Central memory CD4-positive, alpha-beta T cell (primary cell): ENCODE measurements around the gene TPM1.
"Not testable (repeated sequence)": the region's sequence is repeated elsewhere in the genome, so short reads cannot be mapped to it uniquely, and the experiment has no call there.

Experiments
- DNase-seq: peaks from one replicate; pipeline ENCODE4 v3.0.0; 2022
- total RNA-seq, 3 experiments: gene quantifications; one replicate each; lab custom pipeline; 2026; lab: John Stamatoyannopoulos, UW

TPM1 gene
- 7.8 to 18.2 (median 13.1) reads per million in 3 experiments for total RNA-seq

- no peak for DNase-seq
Measured at GRCh38 chr15:63041974-63042876, at the start of gene TPM1. Gene TPM1 (plus strand): TSS chr15:63042747. CDS start chr15:63042830, 83 bp downstream.

DNA sequence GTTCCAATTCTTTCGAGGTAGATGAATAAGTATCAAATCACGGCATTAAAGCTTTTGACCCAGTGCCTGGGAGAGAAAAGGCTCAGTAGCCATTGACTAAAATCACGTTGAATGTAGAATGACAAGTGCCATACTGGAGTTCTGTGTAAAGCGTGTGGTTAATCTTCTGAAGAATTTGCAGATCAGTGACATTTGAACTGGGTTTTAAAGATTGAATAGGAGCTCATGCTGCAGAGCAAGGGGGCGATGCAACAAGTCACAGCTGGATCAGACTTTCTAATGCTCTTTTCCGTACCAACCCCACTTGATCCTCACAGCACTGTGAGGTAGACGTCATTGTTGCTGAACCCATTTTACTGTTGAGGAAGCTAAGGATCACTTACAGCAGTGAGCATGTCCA is 49.5 kb upstream of the TPM1 start:
- DNase-seq: no peak

- DNase-seq: not testable (repeated sequence)
Measured at GRCh38 chr15:62993632-62994031, 48.9 kb upstream of the TPM1 start.

DNA sequence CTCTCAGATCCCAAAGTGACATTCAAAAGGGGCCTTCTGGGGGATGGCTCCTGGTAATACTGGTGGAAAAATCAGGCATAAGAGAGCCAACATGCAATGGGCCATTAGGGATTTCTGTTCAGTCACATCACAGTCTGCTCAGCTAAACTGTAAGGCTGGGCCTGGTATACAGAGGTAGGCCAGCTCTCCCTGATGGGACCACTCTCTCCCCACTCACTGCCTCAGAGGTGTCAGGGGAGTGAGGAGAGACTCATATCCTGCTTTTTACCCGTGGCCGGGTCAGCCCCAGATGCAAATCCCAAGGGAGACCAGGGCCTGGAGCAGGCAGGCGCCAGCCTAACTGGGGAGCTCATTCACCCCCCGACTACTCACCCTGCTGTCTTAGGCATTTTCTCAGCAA is 48.1 kb upstream of the TPM1 start:
- DNase-seq: no peak

- no peak for DNase-seq
Measured at GRCh38 chr15:62994975-62995681, 47.4 kb upstream of the TPM1 start.

- no peak for DNase-seq
Measured at GRCh38 chr15:62997441-62997840, 45.1 kb upstream of the TPM1 start.

DNA sequence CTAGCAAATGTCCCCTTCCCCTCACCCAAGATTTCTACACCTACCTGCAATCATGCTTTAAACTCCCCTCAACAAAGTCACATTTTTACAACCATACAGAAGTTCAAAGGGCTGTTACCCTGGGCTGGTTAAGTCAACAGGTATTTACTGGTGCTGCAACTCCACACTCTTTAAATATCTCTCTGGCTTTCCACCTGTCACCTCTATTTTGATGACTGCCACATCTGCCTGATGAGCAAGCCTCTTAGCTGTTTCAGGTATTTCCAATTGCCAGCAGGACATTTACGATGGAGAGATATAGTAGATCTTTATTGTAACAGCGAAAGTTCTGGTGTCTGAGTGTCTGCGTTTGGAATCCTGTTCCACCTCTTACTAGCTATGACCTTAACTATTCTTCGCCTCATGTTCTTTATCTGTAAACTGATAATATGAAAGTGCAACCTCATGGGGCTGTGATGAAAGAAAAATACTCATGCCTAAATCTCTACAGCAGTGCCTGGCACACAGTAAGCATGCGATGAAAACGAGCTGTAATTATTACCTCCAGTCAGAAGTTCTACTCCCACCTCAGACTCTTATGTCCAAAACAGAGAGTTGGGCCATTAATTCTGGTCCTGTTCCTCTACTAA is 44.2 kb upstream of the TPM1 start:
- no peak for DNase-seq

GRCh38 chr15:62999178-62999577 is 43.4 kb upstream of the TPM1 start:
- DNase-seq: no peak

GRCh38 chr15:62999923-63000561 is 42.5 kb upstream of the TPM1 start:
- DNase-seq: no peak

DNA sequence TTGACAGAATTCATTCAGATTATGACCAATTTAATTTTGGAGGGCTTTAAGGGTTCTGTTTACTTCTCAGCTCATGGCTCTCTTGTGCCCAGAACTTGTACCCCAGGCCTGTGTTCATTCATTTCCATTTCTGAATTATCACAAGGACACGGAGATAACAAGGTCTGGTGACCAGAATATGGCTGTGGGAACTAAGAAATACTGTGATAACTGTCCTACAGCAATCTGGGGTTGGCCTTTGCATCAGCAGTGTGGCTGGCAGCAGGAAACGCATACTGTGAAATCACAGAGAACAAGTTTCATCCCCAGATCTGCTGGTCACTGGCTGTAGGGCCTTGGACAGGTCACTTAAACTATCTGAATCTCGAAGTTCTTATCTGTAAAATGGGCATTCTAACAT is 41.8 kb upstream of the TPM1 start:
- no peak for DNase-seq

DNA sequence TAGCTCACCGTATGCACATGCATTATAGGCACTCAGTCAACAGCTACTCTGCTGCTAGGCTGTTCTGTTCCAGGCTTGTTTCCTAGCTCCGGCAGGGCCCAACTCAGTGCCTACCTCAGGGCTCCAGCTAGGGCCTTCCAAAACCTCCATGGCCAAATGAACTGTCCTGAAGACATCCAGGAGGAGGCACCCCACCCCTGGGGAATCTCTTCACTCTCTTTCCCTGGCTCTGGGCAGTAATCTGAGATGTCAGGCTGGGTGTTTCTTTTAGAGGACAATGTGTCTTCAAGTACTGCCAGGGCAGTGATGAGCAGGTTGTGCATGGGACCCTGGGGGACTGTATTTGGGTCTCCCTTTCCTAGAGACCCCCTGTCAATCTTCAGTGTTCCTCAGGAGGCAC is 38.3 kb upstream of the TPM1 start:
- no peak for DNase-seq

DNA sequence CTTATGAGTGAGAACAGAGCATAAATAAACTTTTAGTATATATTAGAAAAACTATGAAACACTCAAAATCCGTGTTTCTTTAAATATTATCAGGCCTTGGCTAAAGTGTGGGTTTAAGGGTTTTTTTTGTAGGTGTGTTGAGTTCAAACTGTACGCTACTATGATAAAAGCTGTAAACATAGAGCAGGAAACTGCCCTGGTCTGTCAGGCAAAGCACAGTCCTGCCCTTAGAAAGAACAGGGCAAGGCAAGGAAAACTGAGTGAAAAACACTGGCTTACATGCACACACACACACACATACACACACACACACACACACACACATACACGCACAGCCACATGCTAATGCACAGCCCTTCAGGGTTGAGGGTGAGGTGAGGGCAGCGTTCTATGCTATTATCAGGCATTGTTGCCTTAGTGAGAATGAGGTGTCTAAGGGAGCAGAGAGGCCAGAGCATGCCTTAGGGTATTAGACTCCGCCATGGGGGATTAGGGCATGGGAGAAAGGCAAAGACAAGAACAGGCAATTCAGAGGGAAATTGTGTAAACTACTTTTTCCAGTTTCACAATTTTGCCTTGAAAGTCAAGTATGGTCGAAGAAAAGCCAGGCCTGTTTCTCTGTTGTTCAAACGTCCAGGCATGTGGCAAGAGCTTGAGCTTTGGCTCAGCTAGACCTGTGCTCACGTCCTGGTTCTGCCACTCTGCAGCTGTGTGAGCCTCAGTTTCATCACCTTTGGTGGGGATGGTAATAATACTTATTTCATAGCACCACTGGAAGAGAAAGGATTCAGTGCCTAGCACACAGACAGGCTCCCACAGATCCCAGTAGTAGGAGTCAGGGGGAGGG is 36.3 kb upstream of the TPM1 start:
- DNase-seq: no peak

DNA sequence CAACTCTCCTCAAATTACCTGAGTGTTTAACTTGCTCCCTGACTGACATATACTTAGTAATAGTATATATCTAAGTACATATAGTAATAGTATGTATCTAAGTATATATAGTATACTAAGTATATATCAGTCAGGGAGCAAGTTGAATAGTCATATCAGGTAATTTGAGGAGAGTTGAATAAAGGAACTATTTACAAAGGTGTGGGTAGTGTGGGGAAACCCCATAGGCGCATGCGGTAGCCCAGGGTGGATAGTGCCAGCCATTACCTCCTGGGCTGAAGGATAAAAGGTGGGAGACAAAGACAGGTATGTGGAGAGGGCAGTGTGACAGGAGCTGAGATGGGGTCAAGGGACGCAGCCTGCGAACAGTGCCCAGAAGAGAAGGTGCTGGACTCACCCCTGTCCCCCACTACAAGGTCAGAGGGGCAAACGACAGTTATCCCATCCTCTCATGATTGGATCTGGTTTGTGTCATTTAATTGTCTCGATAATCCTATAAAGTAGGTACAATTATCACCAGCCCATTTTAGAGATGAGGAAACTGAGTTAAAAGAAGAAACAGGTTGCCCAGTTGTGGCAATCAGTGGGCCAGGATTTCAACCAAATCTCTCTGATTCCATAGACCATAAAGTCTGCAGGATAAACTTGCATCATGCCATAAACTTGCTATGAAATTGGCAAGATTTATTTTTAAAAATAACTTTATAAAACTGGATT is 34.1 kb upstream of the TPM1 start:
- no peak for DNase-seq

DNA sequence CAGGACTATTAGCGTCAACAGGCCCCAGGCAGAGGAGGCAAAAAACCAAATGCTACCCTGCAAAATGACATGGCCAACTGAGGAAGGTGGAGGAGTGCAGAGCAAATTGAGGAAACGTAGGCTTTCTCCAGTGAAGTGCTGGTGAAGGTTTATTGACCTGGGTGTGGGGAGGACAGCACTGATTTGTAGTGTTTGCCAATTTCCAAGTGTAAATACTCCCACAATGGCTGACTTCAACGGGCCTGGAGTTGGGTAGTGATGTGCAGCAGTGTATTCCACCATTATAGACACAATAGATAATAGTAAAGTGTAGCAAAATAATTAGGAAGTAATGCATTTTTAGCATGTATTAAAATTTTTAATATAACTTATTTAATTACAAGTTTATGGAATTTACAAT is 32.2 kb upstream of the TPM1 start:
- no peak for DNase-seq

- DNase-seq: no peak
Measured at GRCh38 chr15:63010920-63011693, 31.4 kb upstream of the TPM1 start.

- DNase-seq: no peak
Measured at GRCh38 chr15:63012444-63012843, 30.1 kb upstream of the TPM1 start.

DNA sequence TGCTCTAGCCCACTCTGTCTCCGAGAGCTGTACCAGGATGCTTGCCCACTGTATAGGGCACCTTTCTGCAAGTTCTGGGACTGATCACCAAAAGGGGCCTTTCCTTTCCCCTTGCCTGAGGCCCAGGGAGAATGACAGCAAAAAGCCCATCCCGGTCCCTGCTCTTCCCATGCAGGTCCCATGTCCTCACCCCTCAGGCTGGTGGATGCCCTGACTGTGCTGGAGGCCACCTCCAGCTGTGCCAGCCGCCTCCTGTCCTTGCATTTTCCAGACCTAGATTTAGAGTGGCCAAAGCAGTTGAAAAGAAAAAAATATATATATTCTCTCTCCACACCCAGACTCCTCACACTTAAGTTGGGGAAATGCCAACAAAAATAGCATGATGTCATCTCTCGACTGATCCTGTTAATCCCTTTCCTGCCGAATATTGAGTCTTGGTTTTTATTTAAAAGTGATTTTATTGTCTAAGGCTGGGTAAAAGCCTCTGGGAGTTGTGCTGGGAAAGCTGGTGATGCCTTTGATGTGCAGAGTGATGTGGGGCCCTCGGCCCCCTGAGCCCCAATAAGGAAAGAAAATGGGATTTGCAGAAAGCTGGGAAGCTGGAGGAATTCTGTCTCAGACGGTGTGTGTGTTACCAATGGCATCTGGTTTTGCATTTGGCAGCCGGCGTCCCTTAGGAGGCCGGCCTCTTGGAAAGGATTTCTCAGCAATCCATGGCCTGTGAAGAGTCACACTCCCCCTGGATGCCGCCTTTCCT is 29.3 kb upstream of the TPM1 start:
- DNase-seq: no peak

DNA sequence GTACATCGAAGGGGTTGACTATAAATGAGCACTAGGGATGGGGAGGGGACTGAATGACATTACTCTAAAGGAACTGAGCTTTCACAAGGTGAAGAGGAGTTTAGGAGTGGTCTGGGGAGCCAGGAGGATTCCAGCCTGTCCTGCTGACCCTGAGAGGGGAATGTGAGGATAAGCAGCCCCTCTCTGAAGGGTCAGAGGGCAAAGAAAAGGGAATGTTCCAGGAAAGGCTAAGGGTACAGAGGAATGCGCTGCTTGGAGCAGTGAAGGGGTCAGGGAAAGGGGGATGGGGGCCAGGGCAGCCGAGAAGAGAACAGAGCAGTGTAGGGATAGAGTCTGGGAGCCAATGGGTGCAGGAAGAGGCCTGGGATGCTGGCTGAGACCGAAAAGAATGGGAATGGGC is 28.0 kb upstream of the TPM1 start:
- DNase-seq: no peak

DNA sequence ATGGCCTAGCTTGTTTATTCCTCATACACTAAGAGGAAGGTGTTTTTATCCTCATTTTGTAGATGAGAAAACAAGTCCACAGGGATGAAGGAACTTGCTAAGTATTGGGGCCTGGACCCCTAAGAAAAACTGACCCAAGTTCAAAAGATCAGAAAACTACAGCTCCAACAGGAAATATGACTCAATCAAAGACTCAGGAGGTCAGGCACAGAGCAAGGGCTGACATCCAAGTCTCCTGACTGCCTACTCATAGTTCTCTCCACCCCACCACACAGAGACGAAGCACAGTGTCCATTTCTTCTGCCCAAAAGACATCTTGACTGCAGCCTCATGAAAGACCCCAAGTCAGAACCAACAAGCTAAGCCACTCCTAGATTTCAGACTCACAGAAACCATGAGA is 26.9 kb upstream of the TPM1 start:
- DNase-seq: no peak

DNA sequence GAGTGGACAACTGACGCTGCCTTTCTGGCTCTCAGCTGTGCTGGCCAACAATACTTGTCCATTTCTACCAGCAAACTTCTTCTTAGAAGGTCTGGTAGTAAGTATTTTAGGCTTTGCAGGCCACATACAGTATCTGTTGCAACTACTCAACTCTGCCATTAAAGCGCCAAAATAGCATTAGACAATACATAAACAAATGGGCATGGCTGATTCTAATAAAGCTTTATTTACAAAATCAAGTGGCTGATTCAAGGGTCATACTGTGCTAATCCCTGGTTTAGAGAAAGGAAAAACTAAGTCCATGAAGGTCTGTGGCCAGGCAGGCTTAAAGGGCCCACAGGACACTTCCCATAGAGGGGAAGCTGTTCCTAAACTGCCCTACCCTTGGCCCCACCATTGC is 26.3 kb upstream of the TPM1 start:
- DNase-seq: no peak
